HepG2 (cell line): Measurements from ENCODE around the gene MYL6B. TPM values are rescaled to one million over a fixed set of nuclear protein-coding genes. Genes with fewer than 3 reads are reported as not detected.

Experiments used
- AGO1 ChIP-seq: fragments of 200-400 bp; formaldehyde crosslinking; IDR thresholded peaks from 2 replicates; pipeline ENCODE4 v1.6.1; 2017; ENCODE audit warnings: mild to moderate bottlenecking, low read depth, low read length, moderate library complexity; ENCODE audit not compliant: poor library complexity, severe bottlenecking
- DNMT1 ChIP-seq: sonication (generic); formaldehyde crosslinking; IDR thresholded peaks from 2 replicates; pipeline ENCODE4 v1.5.1; 2020; ENCODE audit warnings: mild to moderate bottlenecking, missing genetic modification reagents
- DR1 ChIP-seq: sonication (generic); formaldehyde crosslinking; IDR thresholded peaks from 2 replicates; pipeline ENCODE4 v1.8.0; 2021; ENCODE audit warnings: mild to moderate bottlenecking, missing genetic modification reagents, inconsistent platforms
- GABPA ChIP-seq, 2 experiments: IDR thresholded peaks; 2 replicates each; pipeline ENCODE4 v1.6.1; 2011 to 2016; ENCODE audit warnings: low read depth in 2 of 2, low read length in 1 of 2, missing biosample characterization in 1 of 2, missing genetic modification characterization in 1 of 2
- HNF1A ChIP-seq, 2 experiments: sonication (generic) in 1 of 2; formaldehyde crosslinking in 1 of 2; IDR thresholded peaks; 2 replicates each; pipeline versions ENCODE4 v1.4.0 to v1.6.1; 2016 to 2020; ENCODE audit warnings: borderline replicate concordance in 1 of 2, low read depth in 1 of 2, mild to moderate bottlenecking in 1 of 2, missing genetic modification reagents in 1 of 2
- IKZF1 ChIP-seq: fragments of 450-650 bp; IDR thresholded peaks from 2 replicates; pipeline ENCODE4 v1.7.1; 2016
- MAF1 ChIP-seq: sonication (generic); formaldehyde crosslinking; IDR thresholded peaks from 2 replicates; pipeline ENCODE4 v1.5.0; 2020; ENCODE audit warnings: missing genetic modification reagents, borderline replicate concordance
- NFYB ChIP-seq: sonication (generic); formaldehyde crosslinking; IDR thresholded peaks from 2 replicates; pipeline ENCODE4 v1.4.0; 2020; ENCODE audit warnings: missing genetic modification reagents
- RARA ChIP-seq: IDR thresholded peaks from 2 replicates; pipeline ENCODE4 v1.6.1; 2016; ENCODE audit warnings: missing genetic modification reagents, missing compliant biosample characterization
- RBM22 ChIP-seq: fragments of 200-400 bp; formaldehyde crosslinking; optimal IDR thresholded peaks from 2 replicates; pipeline ENCODE3; 2017; ENCODE audit warnings: mild to moderate bottlenecking, low read length, moderate library complexity
- RFX3 ChIP-seq: IDR thresholded peaks from 2 replicates; pipeline ENCODE4 v1.6.1; 2016; ENCODE audit warnings: missing biosample characterization, missing genetic modification reagents
- U2AF2 ChIP-seq: fragments of 200-400 bp; formaldehyde crosslinking; IDR thresholded peaks from 2 replicates; pipeline ENCODE4 v1.6.1; 2017; ENCODE audit warnings: low read depth, mild to moderate bottlenecking, low read length
- ZNF407 ChIP-seq: sonication (generic); formaldehyde crosslinking; IDR thresholded peaks from one replicate; pipeline ENCODE4 v1.5.1; 2020; ENCODE audit warnings: mild to moderate bottlenecking, missing genetic modification reagents; ENCODE audit errors: not compliant biosample characterization
- ZNF724P ChIP-seq: sonication (generic); formaldehyde crosslinking; IDR thresholded peaks from 2 replicates; pipeline ENCODE4 v1.8.0; 2022; ENCODE audit warnings: missing genetic modification reagents, borderline replicate concordance
- ZNF83 ChIP-seq: sonication (generic); formaldehyde crosslinking; IDR thresholded peaks from 2 replicates; pipeline ENCODE4 v1.4.0; 2020; ENCODE audit warnings: missing genetic modification reagents, mild to moderate bottlenecking, borderline replicate concordance
- polyA plus RNA-seq, 8 experiments: library from polyadenylated mRNA; depleted of rRNA in 3 of 8; stranded (reverse) in 7 of 8; unstranded in 1 of 8; fragments of >200 nt; fragmentation: Illumina TruSeq in 4 of 8; extraction: Trizol in 4 of 8; gene quantifications; 2 replicates each; pipeline versions ENCODE4 v1.2.1 to v1.2.3, GENCODE V29; 2011 to 2016; ENCODE audit warnings: low read depth in 4 of 8, missing spikeins in 1 of 8, mixed read lengths in 1 of 8; ENCODE audit not compliant: insufficient read depth in 1 of 8
- total RNA-seq, 5 experiments: library from RNA; depleted of rRNA; stranded (reverse); fragments of >200 nt; fragmentation: Illumina TruSeq; extraction: Trizol; gene quantifications; 2 replicates each; pipeline ENCODE4 v1.2.3, GENCODE V29; 2016; ENCODE audit warnings: low read depth in 1 of 5

MYL6B gene
- total and polyA plus RNA-seq, 2 of the 13 experiments (the other 11 are each of a cell fraction or from before 2014, with no cell fraction given) = 75.7 to 88.7 TPM

GRCh38 chr12:56127888-56128669 lies 24.3 kb upstream of the MYL6B start, which contains the start of gene ESYT1 (continued):
- no peak for TF ChIP-seq HNF1A (IDR thresholded peaks at IDR 0.05; ENCODE audit: low read depth)
- peak; percentile 68; the same call in 1 of the 2 replicates for TF ChIP-seq HNF1A (CRISPR knock-in tag; IDR thresholded peaks at IDR 0.05; ENCODE audit: borderline replicate concordance)
- no peak for TF ChIP-seq IKZF1
- no peak for TF ChIP-seq DNMT1 (CRISPR knock-in tag)
- no peak for TF ChIP-seq ZNF724P (CRISPR knock-in tag)
- TF ChIP-seq NFYB (CRISPR knock-in tag) = peak; percentile 85
- peak; percentile 29 for TF ChIP-seq RARA (CRISPR knock-in tag)
- TF ChIP-seq GABPA (IDR thresholded peaks at IDR 0.05; ENCODE audit: low read depth, low read length) = peak; percentile 13; the same call in 1 of the 2 replicates
- TF ChIP-seq GABPA (CRISPR knock-in tag; IDR thresholded peaks at IDR 0.05; ENCODE audit: low read depth) = peak; percentile 65
- TF ChIP-seq RFX3 (CRISPR knock-in tag) = no peak
- TF ChIP-seq DR1 (CRISPR knock-in tag) = peak; percentile 67; the same call in 1 of the 2 replicates
- no peak for TF ChIP-seq RBM22
- peak; percentile 69 for TF ChIP-seq AGO1
- no peak for TF ChIP-seq ZNF83 (CRISPR knock-in tag)
- no peak for TF ChIP-seq U2AF2
- TF ChIP-seq ZNF407 (CRISPR knock-in tag) = peak; percentile 29
- no peak for TF ChIP-seq MAF1 (CRISPR knock-in tag)
